BJ (cell line): ENCODE measurements around the gene SLC9A6. TPM values are rescaled to one million over a fixed set of nuclear protein-coding genes. Genes with fewer than 3 reads are reported as not detected.

Experiments used
- CTCF ChIA-PET: fragments of 350-600 bp; formaldehyde crosslinking; extraction: SDS; loops from one replicate; lab custom pipeline; 2021; ENCODE audit warnings: antibody characterized with exemption, inconsistent platforms; lab: Yijun Ruan, JAX
- POLR2A ChIA-PET: fragments of 300-600 bp; sonication (Branson Sonifier 250); formaldehyde crosslinking; extraction: SDS; loops from one replicate; lab custom pipeline; 2021; ENCODE audit warnings: antibody characterized with exemption; lab: Charles Lee
- DNase-seq: peaks from one replicate; pipeline ENCODE4 v3.0.0-alpha.2; 2011; ENCODE audit warnings: low read depth
- H3K27me3 ChIP-seq: 2 replicates; pipeline ENCODE4 v1.6.0; 2011; ENCODE audit warnings: low read length; ENCODE audit not compliant: control insufficient read depth, insufficient read depth
- H3K36me3 ChIP-seq: 2 replicates; pipeline ENCODE4 v1.5.1; 2011; ENCODE audit warnings: low read length; ENCODE audit not compliant: control insufficient read depth, insufficient read depth
- H3K4me3 ChIP-seq: 2 replicates; pipeline ENCODE4 v1.5.1; 2011; ENCODE audit warnings: low read depth, mild to moderate bottlenecking, control low read depth, low read length
- polyA minus RNA-seq: library from RNA; depleted of rRNA, polyadenylated mRNA; stranded (reverse); fragments of >200 nt; gene quantifications from 2 replicates; pipeline ENCODE4 v1.2.3, GENCODE V29; 2011; rRNA and poly(A)+ RNA removed
- polyA plus RNA-seq: library from polyadenylated mRNA; depleted of rRNA; stranded (reverse); fragments of >200 nt; gene quantifications from 2 replicates; pipeline ENCODE4 v1.2.3, GENCODE V29; 2011; rRNA removed
- TF ChIP-seq, protein P1 (sequence below): IDR thresholded peaks from 2 replicates; pipeline ENCODE4 v1.5.1; 2011; ENCODE audit warnings: low read depth, mild to moderate bottlenecking, control low read depth, inconsistent platforms, low read length, moderate library complexity; ENCODE audit not compliant: insufficient read depth

The SLC9A6 gene
- polyA plus RNA-seq (6.3 and 12.0 TPM in 2 replicates), polyA minus RNA-seq (10.2 and 11.2 TPM in 2 replicates)

DNA sequence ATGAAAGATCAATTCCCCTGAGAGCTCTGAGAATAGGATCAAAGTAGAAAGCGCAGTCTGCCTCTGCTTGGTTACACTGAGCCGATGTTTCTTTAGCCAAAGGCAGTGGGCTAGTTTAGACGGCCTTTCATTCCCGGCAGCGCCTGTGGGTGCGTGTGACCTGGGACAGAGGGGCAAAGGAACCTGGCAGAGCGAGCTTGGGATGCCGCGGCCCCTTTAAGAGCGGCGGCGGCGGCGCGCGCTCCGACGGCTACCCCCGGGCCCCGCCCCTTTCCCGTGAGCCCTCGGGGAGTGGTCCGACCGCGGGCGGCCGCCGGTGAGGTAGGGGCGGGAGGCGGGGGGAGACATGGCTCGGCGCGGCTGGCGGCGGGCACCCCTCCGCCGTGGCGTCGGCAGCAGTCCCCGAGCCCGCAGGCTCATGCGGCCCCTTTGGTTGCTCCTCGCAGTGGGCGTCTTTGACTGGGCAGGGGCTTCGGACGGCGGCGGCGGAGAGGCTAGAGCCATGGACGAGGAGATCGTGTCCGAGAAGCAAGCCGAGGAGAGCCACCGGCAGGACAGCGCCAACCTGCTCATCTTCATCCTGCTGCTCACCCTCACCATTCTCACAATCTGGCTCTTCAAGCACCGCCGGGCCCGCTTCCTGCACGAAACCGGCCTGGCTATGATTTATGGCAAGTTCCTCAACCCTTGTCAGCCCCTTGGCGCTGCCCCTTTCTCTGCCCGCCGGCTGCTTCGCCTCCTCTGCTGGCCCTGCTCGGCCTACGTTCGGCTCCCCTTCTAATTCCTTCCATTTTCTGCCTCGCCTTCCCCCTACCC, at the start of gene SLC9A6:
Gene SLC9A6 (plus strand): TSS at position 279 of the 816 bp plus-strand sequence. CDS start 224 bp downstream, at position 503.
- Histone ChIP-seq H3K4me3 (peak within 1 kb of the TSS; percentile 74), H3K36me3 (no peaks in the 10 kb centered on the region), H3K27me3 (no peaks in the 10 kb centered on the region)
- TF ChIP-seq, protein P1, sequence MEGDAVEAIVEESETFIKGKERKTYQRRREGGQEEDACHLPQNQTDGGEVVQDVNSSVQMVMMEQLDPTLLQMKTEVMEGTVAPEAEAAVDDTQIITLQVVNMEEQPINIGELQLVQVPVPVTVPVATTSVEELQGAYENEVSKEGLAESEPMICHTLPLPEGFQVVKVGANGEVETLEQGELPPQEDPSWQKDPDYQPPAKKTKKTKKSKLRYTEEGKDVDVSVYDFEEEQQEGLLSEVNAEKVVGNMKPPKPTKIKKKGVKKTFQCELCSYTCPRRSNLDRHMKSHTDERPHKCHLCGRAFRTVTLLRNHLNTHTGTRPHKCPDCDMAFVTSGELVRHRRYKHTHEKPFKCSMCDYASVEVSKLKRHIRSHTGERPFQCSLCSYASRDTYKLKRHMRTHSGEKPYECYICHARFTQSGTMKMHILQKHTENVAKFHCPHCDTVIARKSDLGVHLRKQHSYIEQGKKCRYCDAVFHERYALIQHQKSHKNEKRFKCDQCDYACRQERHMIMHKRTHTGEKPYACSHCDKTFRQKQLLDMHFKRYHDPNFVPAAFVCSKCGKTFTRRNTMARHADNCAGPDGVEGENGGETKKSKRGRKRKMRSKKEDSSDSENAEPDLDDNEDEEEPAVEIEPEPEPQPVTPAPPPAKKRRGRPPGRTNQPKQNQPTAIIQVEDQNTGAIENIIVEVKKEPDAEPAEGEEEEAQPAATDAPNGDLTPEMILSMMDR, result no peak
- ChIA-PET POLR2A (no interaction called here), CTCF (interaction anchor here (1.5 kb wide), 1 partner anchor 198 kb away, joined by 3 read pairs; no protein-coding TSS in a partner anchor)
- no peak for DNase-seq

DNA sequence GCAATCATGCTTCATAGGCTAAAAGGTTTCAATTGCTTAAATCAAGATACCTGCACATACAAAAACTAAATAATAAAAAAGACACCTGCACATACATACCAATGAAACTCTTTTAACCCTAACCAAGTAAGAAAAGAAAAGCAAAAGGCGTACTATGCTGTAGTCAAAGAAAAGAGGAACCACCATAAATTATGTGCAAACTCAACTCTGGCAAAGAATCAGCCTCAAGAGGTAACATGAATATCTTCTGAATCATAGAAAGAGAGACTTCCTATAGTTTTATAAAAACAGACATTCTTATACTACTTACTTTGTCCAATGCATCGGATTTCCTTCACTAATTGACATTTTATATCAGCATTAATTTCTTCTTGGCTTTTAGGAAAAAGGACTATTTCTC, 40.7 kb upstream of the SLC9A6 start:
- ChIA-PET POLR2A (no interaction called here), CTCF (no interaction called here)
- Histone ChIP-seq H3K36me3 (no peaks in the 10 kb centered on the region), H3K27me3 (no peaks in the 10 kb centered on the region), H3K4me3 (no peak overlapping the region)
- TF ChIP-seq, protein P1, result no peak
- no peak for DNase-seq

DNA sequence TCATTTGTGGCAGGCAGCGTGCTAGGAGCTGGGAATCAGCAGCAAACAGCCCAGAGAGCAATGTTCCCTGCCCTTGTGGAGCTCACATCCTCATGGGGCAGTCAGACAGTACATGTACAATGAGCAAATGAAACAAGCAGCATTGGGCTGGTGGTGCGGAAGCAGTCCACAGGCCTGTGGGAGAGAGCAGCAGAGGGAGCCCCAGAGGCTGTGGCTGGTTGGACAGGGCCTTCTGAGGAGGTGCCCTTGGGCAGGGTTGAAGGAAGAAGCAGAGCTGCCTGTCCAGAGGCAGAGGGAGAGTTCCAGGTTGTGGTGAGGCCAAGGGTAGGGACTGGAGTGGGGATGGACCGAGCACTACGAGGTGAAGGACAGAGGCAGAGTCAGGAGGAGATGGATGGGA, 33.9 kb upstream of the SLC9A6 start:
- POLR2A ChIA-PET, result no interaction called here
- CTCF ChIA-PET, result no interaction called here
- DNase-seq, result no peak
- TF ChIP-seq, protein P1, result no peak
- Histone ChIP-seq H3K36me3 (no peaks in the 10 kb centered on the region), H3K27me3 (no peaks in the 10 kb centered on the region), H3K4me3 (no peak overlapping the region)

DNA sequence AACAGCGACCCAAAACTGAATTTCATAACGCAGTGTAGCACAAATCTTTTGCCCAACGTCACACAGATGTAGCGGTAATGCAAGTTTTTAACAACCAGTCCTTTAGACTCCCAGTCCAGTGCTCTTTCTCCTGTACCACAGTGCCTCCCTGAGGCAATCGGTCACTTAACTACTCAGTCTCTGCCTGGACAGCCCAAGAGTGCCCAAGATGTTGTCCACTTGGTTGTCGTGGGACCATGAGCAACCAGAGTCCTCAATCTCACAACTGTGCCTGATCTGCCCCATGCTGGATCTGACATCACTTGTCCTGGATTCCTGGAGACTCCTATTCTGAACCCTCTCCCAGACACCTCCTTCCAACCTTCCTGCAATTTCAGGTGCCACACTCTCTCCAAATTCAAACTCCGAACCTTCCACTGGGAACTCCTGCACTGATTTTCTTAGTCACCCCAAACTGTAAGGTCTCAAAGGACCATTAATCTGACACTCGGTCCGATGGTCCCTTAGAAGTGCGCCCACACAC, 12.1 kb upstream of the SLC9A6 start:
- Histone ChIP-seq H3K36me3 (no peaks in the 10 kb centered on the region), H3K27me3 (no peaks in the 10 kb centered on the region), H3K4me3 (peak overlapping the region; percentile 86)
- TF ChIP-seq, protein P1, result 0 out of 2 replicates have a peak, but pooled peaks have one; percentile 18
- ChIA-PET POLR2A (no interaction called here), CTCF (no interaction called here)
- no peak for DNase-seq

DNA sequence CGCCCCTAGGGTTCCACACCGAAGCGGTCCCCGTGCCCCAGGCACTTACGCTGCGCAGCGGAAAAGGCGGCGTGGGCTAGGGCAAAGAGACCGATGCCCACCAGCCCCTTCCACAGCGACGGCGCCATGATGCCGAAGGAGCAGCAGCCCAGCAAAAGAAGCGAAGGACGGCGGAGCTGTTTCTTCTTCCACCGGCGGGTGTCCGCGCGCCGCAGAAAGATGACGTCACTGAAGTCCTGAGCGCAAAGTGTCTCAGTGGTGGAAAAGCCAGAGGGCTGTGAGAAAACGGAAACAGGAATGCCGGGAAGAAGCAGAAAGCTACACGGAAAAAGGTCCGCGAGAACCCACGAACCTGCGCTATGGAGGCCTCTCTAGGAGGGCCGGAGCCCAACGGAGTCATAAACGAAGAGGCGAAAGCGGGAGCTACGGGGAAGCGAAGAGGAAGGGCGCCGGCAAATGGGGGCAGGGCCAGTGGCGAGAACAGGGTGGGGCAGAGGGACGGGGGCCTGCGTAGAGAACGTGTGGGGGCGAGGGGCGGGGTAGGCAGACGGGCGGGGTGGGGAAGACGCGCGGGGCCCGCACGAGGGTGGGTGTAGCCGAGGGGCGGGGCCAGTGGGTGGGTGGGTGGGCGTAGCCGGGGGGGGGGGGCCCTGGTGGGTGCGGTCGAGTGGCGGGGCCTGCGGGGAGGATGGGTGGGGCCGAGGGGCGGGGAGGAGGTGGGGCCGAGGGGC, 11.5 kb upstream of the SLC9A6 start, which contains the start of gene MMGT1:
Gene MMGT1 (minus strand): TSS at position 441 of the 731 bp plus-strand sequence. CDS start 313 bp downstream, at position 128.
- Histone ChIP-seq H3K36me3 (no peaks in the 10 kb centered on the region), H3K4me3 (peak within 1 kb of the TSS; percentile 86), H3K27me3 (no peaks in the 10 kb centered on the region)
- TF ChIP-seq, protein P1, result no peak
- DNase-seq, result no peak
- CTCF ChIA-PET, result interaction anchor here (0.6 kb wide), 3 partner anchors 26 to 769 kb away, joined by 3 read pairs; no protein-coding TSS in a partner anchor
- POLR2A ChIA-PET, result no interaction called here
